Neuron (in vitro differentiated cells): ENCODE results near the gene ADCY9.

Source experiments
- H2AFZ ChIP-seq: one replicate; pipeline ENCODE4 v1.6.1; 2013; ENCODE audit warnings: low read depth, mild to moderate bottlenecking, inconsistent platforms, low read length, moderate library complexity
- H3K27me3 ChIP-seq: one replicate; pipeline ENCODE4 v1.6.1; 2013; ENCODE audit warnings: low read length; ENCODE audit not compliant: insufficient read depth
- H3K36me3 ChIP-seq: one replicate; pipeline ENCODE4 v1.6.1; 2013; ENCODE audit warnings: low read length; ENCODE audit not compliant: insufficient read depth
- H3K4me1 ChIP-seq: one replicate; pipeline ENCODE4 v1.6.1; 2013; ENCODE audit warnings: low read length; ENCODE audit not compliant: insufficient read depth
- H3K4me3 ChIP-seq: 2 replicates; pipeline ENCODE4 v1.5.1; 2013; ENCODE audit warnings: mild to moderate bottlenecking, low read length, moderate library complexity
- H3K9me3 ChIP-seq: one replicate; pipeline ENCODE4 v1.6.1; 2013; ENCODE audit warnings: low read length

The ADCY9 gene

DNA sequence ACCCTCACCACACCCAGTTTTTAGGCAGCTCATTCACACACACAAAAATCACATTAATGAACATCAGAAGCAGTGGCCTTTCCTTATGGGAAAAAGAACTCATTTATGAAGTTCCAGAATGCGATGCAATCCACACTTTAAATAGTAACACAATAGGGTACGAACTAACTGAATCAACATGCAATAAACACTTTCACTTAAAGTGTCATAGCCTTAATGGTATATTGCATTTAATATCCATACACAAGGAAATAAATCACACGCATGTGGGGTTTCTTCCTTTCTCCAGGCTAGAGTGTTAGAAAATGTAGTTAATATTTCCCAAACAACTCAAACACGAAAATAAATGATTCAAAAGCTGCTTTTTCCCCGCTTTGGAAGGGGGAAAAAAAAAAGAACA is 19.7 kb downstream of the ADCY9 start:
- no peaks in the 10 kb centered on the region for H3K9me3 ChIP-seq
- no peak overlapping the region for H2AFZ ChIP-seq
- no peaks in the 10 kb centered on the region for H3K36me3 ChIP-seq
- H3K4me1 ChIP-seq = no peaks in the 10 kb centered on the region
- no peak overlapping the region for H3K4me3 ChIP-seq
- no peaks in the 10 kb centered on the region for H3K27me3 ChIP-seq

DNA sequence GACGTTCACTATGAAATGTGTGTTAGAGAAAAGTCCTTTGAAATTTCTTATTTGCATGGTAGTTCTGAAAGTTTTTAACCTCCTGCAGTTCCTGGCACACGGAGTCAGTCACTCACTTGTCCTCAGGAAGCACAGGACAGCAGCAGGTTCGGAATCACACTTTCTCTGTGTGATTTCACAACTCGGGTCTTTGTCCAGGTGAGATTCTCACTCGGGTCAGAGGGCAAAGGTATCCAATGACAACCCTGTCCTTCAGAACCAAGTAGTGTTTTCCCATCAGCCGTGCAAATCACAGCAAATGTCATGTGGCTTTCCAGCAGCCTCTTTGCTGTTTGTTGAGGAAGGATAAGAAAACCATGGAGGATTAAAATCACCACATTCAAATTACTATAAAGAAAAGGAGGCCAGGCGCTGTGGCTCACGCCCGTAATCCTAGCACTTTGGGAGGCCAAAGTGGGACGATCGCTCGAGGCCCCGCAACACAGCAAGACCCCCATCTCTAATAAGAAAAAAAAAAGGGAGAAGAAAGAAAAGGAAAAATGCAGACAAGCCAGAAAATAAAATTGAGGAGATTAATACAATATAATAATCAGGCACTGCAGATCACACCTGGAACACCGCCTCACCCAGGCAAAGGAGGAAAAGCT is 22.0 kb downstream of the ADCY9 start:
- Histone ChIP-seq H3K36me3 (no peaks in the 10 kb centered on the region), H3K9me3 (no peaks in the 10 kb centered on the region), H3K4me3 (no peak overlapping the region), H3K4me1 (no peaks in the 10 kb centered on the region), H2AFZ (no peak overlapping the region), H3K27me3 (no peaks in the 10 kb centered on the region)

DNA sequence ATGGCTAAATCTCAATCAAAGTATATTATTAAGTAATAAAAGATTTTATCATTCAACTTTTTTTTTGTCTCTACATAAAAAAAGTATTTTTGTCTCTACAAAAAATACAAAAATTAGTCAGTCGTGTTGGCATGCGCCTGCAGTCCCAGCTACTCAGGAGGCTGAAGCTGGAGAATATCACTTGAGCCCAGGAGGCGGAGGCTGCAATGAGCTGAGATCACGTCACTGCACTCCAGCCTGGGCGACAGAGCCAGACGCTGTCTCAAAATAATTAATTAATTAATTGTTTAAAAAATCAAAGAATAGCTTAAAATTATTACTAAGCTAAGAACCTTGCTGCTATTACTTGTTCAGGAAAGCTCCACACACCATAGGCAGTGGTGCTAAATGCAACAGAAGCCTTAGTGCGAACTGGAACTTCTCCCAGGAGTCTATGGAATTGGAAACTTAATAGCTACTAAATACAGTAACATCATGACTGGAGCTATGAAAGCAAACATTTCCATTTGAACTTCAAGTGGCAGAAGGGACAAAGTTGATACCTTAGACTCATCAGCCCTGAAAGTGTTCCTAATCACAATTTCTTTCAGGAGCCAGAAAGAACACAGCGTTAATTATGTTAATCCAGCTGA is 22.6 kb downstream of the ADCY9 start:
- Histone ChIP-seq H3K4me1 (no peaks in the 10 kb centered on the region), H3K9me3 (no peaks in the 10 kb centered on the region), H3K36me3 (no peaks in the 10 kb centered on the region), H3K27me3 (no peaks in the 10 kb centered on the region), H3K4me3 (no peak overlapping the region), H2AFZ (no peak overlapping the region)

DNA sequence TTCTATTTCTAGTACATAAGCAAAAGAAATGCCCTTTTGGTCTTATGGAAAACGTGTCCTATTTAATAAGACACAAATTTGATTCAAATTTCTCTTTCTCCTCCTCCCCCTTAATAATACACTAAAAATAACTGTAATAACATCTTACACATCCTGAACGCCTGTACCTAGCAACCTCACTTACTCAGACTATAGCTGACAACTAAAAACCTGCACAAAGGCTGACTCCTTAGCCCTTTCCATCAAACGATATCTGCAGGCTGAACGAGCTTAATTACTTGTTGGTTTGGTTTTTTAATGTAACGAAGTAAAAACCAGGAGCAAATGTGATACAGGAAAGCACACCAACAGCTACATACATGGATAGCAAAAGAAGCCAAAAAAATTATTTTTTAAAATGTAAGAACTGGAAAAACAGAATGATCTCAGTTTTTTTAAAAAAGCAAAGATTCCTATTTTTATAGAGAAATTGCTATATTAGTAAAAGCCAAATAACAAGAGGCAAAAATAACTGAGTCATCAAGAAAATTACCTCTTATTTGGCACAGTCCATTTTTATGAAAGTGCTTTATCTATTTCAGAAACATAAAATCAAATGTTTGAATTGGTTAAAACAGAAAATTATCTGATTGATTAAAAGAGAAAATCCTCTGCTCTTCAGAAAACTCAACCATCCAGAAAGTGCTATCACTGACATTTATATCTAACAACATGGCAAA is 23.5 kb downstream of the ADCY9 start:
- Histone ChIP-seq H3K4me3 (no peak overlapping the region), H2AFZ (no peak overlapping the region), H3K27me3 (no peaks in the 10 kb centered on the region), H3K9me3 (no peaks in the 10 kb centered on the region), H3K36me3 (no peaks in the 10 kb centered on the region), H3K4me1 (no peaks in the 10 kb centered on the region)

DNA sequence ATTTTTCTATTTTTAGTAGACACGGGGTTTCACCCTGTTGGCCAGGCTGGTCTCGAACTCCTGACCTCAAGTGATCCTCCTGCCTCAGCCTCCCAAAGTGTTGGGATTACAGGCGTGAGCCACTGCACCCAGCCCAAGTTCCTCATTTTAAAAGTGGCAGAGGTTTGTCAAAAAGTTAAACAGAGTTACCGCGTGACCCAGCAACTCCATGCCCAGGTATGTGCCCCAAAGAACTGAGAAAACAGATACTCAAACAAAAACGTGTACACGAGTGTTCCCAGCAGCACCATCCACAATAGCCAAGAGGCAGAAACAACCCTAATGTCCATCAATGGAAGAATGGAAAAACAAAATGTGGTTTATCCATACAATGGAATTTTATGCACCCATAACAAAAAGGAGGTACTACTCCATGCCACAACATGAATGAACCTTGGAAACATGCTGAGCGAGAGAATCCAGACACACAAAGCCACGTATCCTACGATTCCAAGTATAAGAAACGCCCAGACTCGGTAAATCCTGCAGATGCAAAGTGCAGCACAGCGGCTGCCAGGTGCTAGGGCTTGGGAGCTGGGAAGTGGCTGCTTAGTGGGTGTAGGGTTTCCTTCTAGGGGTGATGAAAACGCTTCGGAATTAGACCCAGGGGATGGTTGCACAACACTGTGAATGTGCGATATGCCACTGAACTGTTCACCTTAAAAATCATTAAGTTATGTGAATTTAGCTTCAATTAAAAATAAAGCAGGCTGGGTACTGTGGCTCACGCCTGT is 24.8 kb downstream of the ADCY9 start:
- no peaks in the 10 kb centered on the region for H3K9me3 ChIP-seq
- no peaks in the 10 kb centered on the region for H3K27me3 ChIP-seq
- no peak overlapping the region for H2AFZ ChIP-seq
- no peaks in the 10 kb centered on the region for H3K4me1 ChIP-seq
- no peaks in the 10 kb centered on the region for H3K36me3 ChIP-seq
- no peak overlapping the region for H3K4me3 ChIP-seq

DNA sequence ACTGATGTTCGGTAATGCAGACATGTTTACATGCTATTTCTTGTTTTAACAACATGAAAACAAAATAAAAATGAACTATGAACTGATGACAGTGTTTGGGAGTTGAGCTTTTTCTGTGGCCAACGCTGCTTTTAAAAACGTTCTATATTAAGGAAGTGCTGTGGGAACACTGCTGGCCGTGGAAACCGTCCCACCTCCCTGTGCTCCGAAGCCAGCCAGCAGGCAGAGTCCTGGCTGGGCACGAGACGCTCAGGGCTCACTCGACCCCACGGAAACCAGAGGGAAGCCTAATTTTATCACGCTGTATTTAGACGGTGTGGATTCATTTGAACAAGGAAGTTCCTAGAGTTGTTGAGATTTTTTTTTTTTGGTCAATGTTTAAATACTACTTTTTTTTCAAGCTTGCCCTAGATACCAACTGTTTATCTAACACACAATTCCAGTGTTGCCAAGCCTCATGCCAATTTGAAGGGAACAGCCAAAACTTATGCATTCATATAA is 25.8 kb downstream of the ADCY9 start:
- Histone ChIP-seq H3K27me3 (no peaks in the 10 kb centered on the region), H3K36me3 (no peaks in the 10 kb centered on the region), H2AFZ (no peak overlapping the region), H3K4me1 (no peaks in the 10 kb centered on the region), H3K9me3 (no peaks in the 10 kb centered on the region), H3K4me3 (no peak overlapping the region)

DNA sequence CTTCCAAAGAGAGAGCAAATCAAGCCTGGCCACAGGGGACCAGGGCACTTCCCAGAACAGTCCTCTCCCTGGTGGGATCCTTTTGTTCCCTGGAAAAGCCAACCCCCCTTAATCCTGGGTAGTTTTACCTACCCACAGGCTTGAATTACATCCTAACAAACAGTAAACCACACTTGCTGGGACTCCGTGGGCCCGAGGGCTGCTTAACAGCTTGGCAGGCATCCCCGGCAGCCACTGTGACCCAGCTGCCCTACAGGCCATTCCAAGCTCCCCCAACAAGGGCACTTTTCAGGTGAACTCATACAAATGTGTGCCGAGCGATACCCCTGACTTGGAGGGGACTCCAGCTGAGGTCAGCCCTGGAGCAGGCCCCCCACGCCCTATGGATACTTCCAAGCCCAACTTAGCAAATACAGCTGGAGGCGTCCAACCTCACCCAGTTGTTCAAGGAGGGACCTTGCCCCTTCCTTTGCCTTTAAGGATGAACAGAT is 26.4 kb downstream of the ADCY9 start:
- Histone ChIP-seq H3K4me3 (no peak overlapping the region), H3K4me1 (no peaks in the 10 kb centered on the region), H2AFZ (no peak overlapping the region), H3K9me3 (no peaks in the 10 kb centered on the region), H3K36me3 (no peaks in the 10 kb centered on the region), H3K27me3 (no peaks in the 10 kb centered on the region)

DNA sequence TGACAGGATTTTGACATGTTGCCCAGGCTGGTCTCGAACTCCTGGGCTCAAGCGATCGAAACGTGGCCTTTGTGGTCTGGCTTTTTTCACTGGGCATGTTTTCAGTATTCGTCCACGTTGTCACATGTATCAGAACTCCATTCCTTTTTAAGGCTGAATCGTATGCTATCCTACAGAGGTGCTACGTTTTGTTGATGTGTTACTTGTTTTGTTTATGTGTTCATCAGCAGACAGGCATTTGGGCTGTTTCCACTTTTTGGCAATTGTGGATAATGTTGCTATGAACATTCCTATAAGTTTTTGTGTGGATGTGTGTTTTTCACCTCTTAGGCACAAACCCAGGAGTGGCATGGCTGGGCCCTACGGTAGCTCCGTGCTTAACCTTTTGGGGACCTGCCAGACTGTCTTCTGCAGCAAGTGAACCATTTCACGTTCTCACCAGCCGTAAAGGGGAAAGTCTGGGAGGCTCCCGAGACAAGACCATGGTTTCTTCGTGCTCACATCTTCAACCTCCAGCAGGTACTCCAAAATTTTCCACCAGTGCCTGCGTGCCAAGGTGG is 26.9 kb downstream of the ADCY9 start:
- Histone ChIP-seq H3K4me1 (no peaks in the 10 kb centered on the region), H3K36me3 (no peaks in the 10 kb centered on the region), H3K27me3 (no peaks in the 10 kb centered on the region), H2AFZ (no peak overlapping the region), H3K9me3 (no peaks in the 10 kb centered on the region), H3K4me3 (no peak overlapping the region)

DNA sequence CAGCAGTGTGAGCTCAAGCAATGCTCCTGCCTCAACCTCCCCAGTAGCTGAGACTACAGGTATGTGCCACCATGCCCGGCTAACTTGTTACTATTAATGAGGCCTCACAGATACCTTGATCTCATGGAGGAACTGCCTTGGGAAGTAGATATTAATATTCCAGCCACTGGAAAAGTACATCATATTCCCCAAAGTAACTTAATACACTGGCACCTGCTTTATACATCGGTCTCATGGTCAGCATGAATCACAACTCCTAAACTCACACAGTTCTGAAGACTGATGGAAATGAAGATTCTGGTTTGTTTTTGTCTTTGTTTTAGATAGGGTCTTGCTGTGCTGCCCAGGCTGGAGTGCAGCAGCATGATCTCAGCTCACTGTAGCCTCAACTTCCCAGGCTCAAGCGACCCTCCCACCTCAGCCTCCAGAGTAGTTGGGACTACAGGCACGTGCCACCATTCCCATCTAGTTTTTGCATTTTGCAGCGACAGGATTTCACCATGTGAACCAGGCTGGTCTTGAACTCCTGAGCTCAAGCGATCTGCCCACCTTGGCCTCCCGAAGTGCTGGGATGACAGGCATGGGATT is 28.2 kb downstream of the ADCY9 start:
- Histone ChIP-seq H2AFZ (no peak overlapping the region), H3K9me3 (no peaks in the 10 kb centered on the region), H3K4me3 (no peak overlapping the region), H3K4me1 (no peaks in the 10 kb centered on the region), H3K27me3 (no peaks in the 10 kb centered on the region), H3K36me3 (no peaks in the 10 kb centered on the region)

DNA sequence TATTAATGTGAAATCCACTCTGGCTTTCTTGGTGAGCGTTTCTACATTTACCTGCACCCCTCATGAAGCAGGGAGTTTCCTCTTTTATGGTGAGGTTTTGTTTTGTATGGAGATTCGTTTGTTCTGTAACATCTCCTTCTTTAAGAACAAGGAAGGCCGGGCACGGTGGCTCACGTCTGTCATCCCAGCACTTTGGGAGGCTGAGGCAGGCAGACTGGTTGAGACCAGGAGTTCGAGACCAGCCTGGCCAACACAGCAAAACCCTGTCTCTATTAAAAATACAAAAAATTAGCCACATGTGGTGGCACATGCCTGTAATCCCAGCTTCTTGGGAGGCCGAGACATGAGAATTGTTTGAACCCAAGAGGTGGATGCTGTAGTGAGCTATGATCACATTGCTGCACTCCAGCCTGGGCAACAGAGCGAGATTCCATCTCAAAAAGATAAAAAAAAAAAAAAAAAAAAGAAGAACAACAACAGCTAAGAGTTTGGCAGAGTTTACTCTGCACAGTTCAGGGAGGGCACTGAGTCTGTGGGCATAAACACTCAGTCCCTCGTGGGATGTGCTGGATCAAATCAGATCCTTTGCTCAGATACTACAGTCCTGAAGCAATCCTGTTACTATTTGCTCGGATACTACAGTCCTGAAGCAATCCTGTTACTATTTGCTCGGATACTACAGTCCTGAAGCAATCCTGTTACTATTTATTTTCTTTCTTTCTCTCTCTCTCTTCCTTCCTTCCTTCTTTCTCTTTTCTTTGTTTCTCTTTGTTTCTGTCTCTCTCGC is 28.9 kb downstream of the ADCY9 start:
- Histone ChIP-seq H3K9me3 (no peaks in the 10 kb centered on the region), H3K4me1 (no peaks in the 10 kb centered on the region), H2AFZ (no peak overlapping the region), H3K27me3 (no peaks in the 10 kb centered on the region), H3K4me3 (no peak overlapping the region), H3K36me3 (no peaks in the 10 kb centered on the region)

DNA sequence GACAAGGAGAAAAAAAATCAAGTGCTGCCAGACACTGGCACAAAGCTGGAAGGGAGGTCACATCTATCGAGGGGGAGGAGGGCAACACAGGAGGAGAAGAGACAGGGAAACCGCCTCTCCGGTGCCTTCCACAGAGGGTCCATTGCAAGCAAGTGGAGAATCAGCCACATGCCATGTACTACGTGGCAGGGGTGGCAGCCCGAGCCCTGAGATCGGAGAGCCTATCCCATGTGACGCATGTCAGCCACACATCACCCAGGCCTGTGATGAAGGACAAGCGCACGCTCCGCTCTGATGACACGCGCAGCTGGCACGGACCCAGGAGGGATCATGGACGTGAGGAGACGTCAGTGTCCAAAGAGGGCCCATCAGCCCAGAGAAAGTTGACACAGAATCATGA is 30.1 kb downstream of the ADCY9 start:
- Histone ChIP-seq H3K4me3 (no peak overlapping the region), H3K9me3 (no peaks in the 10 kb centered on the region), H3K36me3 (no peaks in the 10 kb centered on the region), H3K4me1 (no peaks in the 10 kb centered on the region), H2AFZ (no peak overlapping the region), H3K27me3 (no peaks in the 10 kb centered on the region)
